Astrocyte (in vitro differentiated cells and primary cell): ENCODE results near the gene INSYN1.

Source experiments
- EZH2 ChIP-seq: IDR thresholded peaks from 2 replicates; pipeline ENCODE4 v1.6.1; 2012; ENCODE audit warnings: mild to moderate bottlenecking, low read length, inconsistent platforms; ENCODE audit not compliant: insufficient read depth
- TF ChIP-seq, protein P1 (sequence below): IDR thresholded peaks from 2 replicates; pipeline ENCODE4 v1.5.1; 2011; ENCODE audit warnings: low read depth, mild to moderate bottlenecking, inconsistent platforms, low read length, moderate library complexity; ENCODE audit not compliant: insufficient read depth

DNA sequence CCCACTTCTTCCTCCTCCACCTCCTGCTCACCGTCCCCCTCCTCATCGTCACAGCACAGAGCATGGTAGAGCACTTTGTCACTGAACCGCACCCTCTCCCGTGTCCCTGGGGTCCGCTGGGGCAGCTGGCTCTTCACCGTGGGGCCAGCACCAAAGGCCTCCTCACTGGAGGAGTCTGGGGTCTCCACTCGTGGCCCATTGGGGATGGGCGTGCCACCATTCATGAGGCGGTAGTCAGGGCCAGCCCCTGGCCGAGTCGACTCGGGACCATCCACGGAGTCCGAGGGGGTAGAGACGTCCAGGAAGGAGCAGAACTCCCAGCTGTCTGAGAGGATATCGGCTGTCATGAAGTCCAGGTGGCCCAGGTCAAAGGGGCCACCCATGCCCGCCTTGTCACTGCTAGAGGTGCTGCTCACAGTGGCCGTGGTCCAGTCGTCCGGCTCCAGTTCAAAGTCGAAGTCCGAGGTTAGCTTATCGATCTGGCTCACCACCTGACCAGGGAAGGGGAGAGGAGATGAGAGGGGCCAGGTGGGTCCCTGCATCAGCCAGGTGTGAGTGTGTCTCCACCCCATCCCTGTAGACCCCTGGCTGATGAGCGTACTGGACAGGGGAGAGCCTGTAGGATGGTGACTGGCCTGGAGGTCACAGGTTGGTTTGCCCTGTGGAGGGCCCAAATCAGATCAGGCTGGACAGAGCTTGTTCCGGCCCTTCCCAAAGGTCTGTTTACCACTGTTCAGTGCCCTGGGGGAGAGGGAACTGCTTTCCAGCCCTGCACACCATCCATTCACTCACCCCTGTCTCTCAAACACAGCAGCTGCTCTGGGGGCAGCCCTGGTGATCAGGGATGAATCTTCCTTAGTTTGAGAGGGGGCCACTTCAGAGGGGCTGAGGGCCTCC is 12.8 kb downstream of the INSYN1 start:
- TF ChIP-seq, protein P1, sequence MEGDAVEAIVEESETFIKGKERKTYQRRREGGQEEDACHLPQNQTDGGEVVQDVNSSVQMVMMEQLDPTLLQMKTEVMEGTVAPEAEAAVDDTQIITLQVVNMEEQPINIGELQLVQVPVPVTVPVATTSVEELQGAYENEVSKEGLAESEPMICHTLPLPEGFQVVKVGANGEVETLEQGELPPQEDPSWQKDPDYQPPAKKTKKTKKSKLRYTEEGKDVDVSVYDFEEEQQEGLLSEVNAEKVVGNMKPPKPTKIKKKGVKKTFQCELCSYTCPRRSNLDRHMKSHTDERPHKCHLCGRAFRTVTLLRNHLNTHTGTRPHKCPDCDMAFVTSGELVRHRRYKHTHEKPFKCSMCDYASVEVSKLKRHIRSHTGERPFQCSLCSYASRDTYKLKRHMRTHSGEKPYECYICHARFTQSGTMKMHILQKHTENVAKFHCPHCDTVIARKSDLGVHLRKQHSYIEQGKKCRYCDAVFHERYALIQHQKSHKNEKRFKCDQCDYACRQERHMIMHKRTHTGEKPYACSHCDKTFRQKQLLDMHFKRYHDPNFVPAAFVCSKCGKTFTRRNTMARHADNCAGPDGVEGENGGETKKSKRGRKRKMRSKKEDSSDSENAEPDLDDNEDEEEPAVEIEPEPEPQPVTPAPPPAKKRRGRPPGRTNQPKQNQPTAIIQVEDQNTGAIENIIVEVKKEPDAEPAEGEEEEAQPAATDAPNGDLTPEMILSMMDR, result no peak
- TF ChIP-seq EZH2, result no peak
